GM21717 (cell line): Measurements from ENCODE around the gene CYP11A1.

Experiments used
- ATAC-seq: cut with Tn5 transposase; IDR thresholded peaks from one replicate; pipeline ENCODE4 v1.9.1; 2021; ENCODE audit warnings: mild to moderate bottlenecking, moderate library complexity; ENCODE audit not compliant: unreplicated experiment

Gene CYP11A1

DNA sequence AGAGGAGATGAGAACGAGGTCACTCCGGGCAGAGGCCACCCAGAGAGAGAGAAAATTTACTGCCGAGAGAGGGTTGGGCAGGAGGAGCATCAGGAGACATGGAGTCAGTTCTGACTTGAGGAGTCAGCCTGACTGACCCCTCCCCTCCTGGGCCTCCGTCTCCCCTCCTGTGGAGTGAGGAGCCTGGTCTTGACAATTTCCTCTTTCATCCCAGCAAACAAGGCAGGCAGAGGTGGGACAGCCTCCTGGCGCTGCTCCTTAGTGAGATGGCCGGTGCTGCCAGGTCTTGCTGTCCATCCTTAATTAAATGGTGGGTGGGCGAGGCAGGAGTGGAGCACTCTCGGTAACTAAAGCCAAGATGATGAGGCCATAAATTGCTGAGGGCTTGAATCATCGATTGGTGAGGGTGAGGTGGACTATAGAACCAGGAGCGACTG lies 60.6 kb downstream of the CYP11A1 start:
- no peak for ATAC-seq

DNA sequence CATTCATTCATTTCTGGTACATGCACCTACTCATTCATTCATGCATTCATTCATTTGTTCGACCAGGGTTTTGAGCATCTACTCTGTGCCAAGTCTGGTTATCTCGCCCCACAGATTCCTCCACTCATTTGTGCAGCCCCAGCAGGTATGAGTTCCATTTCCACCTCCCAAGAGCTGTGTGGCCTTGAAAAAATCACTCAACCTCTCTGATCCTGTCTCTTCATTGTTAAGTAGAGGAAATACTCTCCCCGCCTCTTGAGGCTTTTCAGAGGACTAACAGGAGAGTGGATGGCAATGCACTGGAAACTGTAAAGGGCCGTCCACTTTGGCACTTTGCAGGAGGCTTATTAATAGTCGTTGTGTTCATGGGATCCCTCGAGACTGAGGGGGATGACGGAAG lies 61.8 kb downstream of the CYP11A1 start:
- ATAC-seq: no peak

DNA sequence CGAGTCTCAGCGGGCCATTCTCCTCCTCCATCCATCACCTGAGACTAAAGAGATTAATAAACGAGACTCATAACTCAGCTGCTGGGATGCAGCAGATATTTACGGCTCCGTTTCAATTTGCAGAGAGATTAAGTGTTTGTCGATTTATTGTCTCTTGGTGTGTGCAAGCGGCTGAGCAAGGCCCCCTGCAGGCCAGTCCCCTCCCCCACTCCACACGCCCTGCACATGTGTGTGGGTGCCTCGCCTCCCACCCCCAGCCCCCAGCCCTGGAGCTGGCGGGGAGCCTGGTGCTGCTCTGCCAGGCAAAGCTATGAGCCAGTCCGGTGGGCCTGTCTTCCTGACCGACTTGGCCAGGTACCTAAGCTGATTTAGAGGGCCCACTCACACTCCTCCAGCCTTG lies 63.0 kb downstream of the CYP11A1 start:
- no peak for ATAC-seq

DNA sequence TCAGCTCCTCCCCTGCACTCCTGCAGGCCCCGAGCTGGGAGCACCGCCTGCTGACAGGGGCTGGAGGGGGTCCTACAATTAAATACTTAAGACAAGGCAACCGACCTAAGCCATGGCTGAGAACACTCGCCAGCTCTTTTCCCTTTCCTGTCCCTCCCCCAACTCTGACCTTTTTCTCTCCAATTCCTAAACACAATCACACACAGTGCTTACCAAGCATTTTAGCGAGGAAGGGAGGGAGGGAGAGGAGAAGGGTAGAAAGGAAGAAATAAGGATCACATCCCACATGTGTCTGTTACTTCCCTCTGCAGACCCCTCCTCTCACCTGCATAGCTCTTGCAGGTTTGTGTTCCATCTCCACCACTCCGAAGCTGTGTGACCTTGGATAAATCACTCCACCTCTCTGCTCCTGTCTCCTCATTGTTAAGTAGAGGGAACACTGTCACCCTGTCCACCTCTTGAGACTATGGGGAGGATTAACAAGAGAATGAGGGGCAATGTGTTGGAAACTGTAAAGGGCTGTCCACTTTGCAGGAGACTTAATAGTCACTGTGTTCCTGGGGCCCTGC lies 63.6 kb downstream of the CYP11A1 start:
- no peak for ATAC-seq

DNA sequence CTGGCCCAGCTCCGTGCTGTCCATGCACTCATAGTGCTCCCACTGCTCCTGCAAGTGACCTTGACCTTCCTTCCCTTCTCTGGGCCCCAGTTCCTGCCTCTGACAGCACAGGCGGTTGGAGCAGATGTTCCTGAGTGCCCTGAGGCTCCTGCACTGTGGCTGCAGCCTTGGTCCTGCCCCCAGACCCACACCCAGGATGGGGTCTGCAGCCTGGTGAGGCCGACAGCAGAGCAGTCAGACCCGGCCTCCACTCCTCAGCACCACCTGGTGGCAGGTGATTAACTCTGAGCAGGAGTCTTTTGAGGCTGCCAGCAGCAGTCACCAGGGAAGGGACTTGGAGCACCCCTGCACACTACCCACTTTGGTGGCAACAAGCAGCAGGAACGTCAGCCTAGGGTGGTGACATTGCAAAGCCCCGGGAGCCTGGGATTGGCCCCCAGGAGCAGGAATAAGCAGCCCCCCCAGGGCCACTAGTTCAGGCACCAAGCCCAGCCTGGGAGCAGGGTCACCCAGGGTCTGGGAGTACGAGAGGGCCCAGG lies 64.6 kb downstream of the CYP11A1 start:
- no peak for ATAC-seq

DNA sequence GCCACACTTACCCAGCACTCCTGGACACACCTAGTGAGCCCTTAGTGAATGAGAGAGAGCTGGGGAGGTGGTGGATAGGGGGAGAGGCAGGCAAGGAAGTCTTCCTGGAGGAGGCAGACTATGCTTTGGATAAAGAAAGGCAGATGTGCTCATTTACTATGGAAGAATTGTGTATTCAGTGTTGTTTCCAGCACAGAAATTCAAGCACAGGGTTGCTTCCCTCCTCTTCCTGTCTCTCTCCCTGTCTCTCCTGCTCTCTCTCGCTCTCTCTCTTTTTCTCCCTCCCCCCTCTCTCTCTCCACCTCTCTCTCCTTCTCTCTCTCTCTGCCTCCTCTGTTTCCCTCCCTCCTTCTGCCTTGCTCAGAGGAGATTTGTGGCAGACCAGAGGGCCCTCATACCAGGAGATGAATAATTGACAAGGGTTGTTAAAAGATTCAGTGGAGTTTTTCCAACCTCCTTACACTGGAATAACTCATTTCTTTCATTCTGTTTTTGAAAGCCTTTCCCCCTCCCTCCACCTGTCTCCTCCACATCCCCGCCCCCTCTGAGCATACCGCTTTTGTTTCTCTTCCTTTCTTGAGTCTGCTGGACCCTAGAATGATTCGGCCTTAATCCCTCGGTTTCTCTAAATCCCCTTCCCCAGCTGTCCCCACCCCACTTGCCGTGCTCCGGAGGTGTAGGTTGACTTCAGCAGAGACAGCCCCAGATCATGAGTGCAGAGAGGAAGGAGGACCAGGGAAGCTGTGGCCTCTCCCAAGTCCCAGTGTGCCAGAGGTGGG lies 65.7 kb downstream of the CYP11A1 start:
- ATAC-seq: no peak

DNA sequence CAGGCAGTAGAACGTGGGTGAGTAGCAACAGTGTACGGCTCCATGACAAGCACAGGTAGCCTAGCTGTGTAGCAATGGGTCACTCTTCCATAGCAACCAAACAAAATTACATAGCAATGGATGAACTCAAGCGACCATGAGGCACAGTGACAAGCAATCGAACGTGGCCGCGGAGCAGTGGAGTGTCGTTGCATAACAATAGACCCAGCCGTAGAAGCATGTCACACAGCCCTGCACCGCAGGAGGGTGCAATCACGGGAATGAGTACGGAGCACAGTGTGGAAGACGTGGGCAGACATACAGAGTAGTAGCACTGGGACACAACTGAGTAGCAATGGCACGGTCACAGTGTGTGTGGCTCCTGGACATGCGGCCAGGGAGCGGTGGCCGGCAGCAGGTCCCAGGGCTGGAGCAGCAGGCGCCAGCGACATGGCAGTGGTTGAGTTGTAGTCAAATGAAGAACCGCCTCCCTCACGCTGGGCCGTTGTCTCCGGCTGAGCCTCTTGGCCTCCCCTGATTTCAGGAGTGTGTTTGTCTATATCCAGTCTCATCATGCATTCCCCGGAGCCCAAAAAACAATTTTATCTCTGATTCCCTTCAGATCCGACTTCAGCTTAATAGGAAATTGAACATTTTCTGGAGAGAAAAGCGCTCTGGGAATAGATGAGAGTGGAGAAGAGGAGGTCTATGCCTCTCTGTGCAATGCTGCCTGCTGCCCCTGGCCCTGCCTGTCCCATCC lies 67.2 kb downstream of the CYP11A1 start:
- no peak for ATAC-seq

DNA sequence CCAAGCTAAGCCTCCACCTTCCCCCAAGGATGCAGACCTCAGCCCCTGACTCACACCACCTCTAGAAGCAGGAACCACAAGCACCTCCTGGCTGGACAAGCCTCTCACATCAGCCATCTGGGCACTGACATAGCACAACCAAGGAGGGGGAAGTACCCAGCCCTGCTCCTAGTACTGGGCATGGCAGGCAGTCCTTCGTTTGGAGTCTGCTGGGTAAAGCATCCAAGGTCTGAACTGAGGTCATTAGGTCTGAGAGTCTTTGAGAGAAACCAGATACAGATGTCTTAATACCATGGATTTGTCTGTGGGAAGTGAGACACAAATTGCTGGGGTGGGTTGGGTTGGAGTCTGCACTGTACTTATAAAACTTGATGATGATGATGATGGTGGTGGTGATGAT lies 69.6 kb downstream of the CYP11A1 start:
- no peak for ATAC-seq

DNA sequence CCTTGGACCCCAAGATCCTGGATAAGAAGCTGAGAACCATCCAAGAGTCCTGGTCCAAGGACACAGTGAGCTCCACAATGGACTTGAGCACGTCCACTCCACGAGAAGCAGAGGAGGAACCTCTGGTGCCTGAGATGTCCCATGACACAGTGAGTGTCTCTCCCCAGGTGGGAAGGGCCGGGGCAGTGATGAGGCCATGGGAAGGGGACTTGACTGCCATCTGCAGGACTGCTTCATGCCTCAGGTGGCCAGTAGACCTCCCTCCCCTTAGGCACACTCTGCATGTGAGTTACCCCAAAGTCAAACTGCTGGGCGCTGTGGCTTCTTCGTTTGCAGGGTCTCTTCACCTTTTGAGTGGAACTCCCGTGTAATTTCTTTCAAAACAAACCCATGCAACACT lies 71.6 kb downstream of the CYP11A1 start:
- no peak for ATAC-seq

DNA sequence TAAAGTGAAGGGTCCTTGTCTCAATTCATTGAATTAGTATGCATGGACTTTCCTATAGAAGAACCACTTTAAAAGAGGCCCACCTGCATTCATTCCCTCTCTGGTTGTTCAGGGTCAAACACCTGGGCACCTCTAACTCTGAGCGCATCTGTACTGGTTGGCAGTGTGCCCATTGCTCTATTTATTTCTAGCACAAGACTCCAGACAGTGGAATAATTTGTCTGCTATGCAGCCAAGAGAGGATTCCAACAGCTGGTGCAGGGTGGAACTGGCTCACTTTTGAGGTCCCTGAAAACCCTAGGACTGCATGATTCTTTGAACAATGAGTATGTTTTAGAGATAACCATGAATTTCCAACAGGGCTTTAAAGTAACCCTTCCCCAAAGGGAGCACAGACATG lies 73.4 kb downstream of the CYP11A1 start:
- ATAC-seq: no peak

DNA sequence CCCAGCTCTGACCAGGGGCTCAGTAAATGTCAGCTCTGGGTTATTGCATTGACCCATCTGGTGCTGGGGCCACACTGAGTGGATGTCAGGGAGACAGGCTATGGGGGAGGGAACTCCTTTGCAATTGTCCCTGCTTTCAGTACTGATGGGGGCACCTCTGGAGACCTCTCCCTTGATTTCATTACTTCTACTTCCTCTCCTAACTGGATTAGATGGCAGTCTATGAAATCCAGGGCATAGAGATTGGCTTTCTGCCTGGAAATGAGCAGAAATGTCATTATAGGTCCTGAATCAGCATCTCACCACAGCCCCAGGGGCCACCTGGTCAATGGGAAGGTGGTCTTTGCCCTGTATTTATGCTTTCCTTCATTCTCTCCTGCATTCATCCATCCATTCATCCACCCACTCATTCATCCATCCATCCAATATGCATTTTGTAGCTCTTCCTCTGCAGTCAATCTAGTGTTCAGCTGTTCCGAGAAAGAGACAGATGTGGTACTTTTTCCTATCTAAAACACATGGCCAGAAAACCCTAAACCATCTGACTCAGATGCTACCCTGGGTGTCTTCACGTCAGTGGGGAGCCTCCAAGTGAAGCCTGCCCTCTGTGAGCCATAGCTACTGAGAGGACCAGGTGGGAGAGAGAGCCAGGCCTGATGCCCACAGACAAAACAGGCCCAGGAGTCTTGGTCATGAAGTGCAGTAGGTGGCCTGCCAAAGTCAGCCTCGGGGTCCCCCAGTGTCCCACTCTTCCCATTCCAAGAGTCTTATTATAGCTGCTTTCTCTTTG lies 74.2 kb downstream of the CYP11A1 start:
- no peak for ATAC-seq

DNA sequence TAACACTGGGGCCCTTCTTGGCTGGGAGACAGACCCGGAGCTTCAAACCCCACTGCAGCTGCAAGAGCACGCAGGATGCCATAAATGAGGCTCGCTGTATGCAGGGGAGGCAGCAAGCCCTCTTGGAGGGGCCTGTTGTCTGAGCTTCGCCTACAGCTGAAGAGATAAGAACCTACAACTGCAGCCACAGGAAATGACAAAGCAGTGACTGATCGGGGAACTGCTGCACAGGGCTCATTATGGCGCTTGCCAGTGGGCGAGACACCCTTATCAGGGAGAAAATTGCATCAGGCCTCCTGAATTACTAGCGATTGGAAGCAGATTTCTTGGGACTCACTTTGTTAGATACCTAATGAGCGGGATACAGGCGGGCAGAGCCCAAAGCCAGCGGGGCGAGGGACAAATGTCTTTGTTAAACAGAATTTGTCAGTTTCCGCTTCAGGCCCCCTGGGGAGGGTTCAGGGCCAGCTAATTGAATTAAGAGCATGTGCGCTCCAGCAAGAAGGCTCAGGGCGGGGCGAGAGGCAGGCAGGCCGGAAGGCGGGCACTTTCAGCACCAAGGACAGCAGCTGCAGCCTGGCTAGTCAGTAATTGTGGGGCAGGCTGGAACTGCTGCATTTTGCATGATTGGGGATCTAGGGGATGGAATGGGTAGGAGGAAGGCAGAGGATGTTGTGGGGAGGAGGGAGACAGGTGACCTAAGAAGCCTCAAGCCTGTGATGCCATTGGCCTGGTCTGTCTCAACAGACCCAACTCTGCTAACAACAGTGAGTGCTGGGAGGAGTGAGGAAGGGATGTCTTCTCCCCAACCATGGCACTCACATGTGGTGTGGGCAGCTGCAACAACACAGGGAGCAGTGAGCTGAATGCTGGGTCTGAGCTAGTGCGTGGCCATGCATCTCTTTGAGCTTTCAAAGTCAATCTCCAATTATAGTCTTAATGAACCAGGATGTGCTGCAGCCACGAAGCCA lies 76.1 kb downstream of the CYP11A1 start:
- ATAC-seq: no peak

DNA sequence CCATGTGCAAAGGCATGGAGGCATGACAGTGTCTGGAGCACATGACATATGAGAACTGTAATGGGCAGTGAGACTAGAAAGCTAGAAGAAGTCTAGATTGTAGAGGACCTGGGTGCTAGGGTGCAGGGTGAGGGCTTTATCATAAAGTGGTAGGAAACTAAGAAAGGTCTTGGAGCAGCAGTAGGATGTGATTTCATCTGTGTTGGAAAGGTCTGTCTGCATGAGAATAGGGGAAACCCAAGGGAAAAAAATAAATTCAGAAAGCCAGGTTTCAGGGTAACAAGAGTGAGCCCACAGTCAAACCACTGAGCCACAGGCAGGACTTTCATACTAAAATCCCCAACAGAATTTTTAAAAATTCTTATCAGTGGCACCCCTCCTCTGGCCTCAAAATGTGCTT lies 76.8 kb downstream of the CYP11A1 start:
- no peak for ATAC-seq

DNA sequence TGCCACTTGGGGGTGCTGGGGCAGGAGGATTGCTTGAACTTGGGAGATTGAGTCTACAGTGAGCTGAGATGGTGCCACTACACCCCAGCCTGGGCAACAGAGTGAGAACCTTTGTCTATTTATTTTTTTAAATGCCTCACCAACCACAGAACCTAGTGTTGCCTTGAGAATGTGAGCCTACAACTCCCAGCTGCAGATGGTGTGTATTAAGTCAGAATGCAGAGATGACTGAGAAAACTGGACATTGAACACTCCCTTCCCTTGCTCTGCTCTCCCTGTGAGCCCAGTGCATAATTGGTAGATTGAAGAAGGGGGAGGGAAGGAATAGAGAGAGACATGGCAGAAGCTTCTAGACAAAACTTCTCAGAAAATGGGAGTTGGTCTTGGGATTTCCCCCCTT lies 77.8 kb downstream of the CYP11A1 start:
- no peak for ATAC-seq
